Activated CD8-positive, alpha-beta memory T cell treated with anti-CD3 and anti-CD28 coated beads, Interleukin-2, amount 50 U/mL, for 1 hour (primary cell): ENCODE results near the gene PHF20.
A peak's percentile ranks its signal among the peaks of the same experiment; 100 is the strongest.
"Not testable (repeated sequence)": the region's sequence is repeated elsewhere in the genome, so short reads cannot be mapped to it uniquely, and the experiment has no call there.

ENCODE experiments used
- DNase-seq: peaks from one replicate; pipeline ENCODE4 v3.0.0-alpha.2; 2020; ENCODE audit errors: extremely low read depth

Gene PHF20

DNA sequence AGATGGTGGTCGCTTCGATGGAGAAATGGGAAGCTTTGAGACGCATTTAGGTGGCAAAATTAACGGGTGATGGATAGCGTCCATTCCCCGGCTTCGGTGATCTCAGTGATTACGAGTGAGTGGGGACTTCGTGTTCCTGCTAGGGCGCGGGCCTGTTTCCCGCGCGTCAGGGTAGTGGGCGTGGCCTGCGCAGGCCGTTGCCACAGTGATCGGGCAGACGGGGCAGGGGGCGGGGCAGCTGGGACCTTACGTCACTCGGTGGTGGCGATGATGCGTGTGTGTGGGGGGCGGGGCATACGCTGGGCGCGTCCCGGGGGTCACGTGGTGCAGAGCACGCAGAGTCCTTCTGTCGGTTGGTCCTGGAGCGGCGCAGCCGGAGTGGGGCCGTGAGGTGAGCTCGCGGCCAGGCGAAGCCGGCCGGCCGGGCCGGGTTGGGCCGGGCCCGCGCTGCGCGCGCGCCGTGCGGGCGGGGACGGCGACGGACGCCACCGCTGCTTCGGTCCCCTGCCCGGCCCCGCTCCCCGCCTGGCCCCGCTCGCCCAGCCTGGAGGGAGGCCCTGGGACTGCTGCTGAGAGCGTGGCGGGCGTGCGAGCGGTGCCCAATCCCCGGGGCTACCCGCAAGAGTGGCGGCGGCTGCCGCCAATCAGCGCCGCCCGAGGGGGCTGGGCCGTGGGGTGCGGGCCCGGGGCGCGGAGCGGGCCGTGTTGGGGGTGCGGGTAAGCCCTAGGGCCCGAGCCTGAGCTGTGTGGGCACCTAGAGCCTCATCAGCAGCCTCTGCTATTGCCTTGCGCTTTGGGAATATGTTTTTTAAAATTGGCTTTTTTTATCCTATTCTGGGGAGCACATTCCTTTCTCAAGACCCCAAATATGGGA lies at the start of gene PHF20:
PHF20 (plus strand) TSS at position 327 of the 874 bp plus-strand sequence. CDS start 29,508 bp downstream, outside the sequence.
- DNase-seq = peak; percentile 99

DNA sequence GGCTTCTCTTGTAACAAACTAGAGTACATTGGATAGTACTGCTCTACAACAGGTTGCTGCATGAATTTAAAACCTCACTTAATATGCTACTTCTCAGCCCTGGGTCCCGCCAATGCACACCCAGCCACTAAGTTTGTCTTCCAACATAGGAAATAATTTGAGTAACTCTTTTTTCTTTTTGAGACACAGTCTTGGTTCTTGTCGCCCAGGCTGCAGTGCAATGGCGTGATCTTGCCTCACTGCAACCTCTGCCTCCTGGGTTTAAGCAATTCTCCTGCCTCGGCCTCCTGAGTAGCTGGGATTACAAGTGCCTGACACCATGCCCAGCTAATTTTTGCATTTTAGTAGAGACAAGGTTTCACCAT lies 48.6 kb upstream of the PHF20 start:
- not testable (repeated sequence) for DNase-seq

DNA sequence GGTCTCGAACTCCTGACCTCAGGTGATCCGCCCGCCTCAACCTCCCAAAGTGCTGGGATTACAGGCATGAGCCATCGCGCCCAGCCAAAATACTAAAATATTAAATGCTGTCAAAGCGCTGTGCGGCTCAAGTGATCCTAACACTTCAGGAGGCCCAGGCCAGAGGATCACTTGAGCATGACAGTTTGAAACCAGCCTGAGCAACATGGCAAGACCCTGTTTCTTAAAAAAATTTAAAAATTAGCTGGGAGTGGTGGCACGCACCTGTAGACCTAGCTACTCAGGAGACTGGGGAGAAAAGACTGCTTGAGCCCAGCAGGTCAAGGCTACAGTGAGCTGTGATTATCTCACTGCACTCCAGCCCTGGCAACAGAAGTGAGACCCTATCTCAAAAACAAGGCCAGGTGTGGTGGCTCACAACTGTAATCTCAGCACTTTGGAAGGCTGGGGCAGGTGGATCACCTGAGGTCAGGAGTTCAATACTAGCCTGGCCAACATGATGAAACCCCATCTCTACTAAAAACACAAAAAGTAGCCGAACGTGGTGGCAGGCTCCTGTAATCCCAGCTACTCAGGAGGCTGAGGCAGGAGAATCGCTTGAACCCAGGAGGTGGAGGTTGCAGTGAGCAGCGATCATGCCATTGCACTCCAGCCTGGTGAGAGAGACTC lies 48.0 kb upstream of the PHF20 start:
- DNase-seq = not testable (repeated sequence)

GRCh38 chr20:35724321-35725230 lies 47.2 kb upstream of the PHF20 start:
- DNase-seq = no peak

DNA sequence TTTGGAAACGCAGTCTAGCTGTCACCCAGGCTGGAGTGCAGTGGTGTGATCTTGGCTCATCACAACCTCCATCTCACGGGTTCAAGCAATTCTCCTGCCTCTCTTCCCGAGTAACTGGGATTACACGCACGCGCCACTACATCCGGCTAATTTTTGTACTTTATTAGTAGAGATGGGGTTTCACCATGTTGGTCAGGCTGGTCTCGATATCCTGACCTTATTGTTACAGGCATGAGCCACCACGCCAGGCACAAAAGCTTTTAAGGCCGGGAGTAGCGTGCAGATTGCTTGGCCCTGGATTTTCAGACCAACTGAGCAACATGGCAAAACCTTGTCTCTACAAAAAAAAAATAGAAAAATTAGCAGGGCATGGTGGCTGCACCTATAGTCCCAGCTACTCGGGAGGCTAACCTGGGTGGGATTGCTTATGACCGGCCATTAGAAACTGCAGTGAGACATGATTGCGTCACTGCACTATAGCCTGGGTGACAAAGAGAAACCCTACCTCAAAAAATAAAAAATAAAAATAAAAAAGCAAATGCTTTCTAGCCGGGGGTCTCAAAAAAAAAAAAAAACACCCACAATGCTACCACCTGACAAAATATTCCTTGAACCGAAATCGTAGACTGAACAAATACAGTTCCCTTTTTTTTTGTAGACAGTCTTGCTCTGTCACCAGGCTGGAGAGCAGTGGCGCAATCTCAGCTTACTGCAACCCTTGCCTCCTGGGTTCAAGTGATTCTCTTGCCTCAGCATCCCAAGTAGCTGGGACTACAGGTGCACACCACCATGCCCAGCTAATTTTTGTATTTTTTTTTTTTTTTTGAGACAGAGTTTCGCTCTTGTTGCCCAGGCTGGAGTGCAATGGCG lies 44.7 kb upstream of the PHF20 start:
- DNase-seq = no peak

DNA sequence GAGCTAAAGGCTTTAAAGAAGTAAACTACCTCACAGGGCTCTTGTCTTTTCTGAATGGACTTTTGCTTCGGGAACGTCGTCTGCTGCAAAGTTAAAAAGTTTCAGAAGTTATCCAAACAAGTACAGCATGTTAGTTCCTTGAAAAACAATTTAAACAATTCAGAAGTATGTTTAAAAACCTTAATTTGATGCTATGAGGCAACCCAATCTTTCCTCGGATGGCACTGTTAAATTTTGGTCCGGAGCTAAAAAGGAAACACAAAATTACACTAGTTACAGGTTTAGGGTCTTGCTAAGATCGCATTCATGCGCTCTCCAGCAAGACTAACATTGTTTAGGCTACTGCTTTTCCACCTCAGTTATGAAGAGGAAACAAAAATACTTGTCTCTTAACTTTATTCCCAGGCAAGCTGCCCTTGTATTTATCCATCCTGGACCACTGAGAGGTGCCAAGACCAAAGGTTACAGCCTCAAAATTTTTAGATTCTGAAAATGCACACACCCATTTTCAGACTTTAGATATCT lies 42.5 kb upstream of the PHF20 start:
- DNase-seq = no peak

GRCh38 chr20:35729836-35730582 lies 41.8 kb upstream of the PHF20 start:
- DNase-seq = no peak

- no peak for DNase-seq
These were observed 41.0 kb upstream of the PHF20 start for GRCh38 chr20:35730583-35731468.

DNA sequence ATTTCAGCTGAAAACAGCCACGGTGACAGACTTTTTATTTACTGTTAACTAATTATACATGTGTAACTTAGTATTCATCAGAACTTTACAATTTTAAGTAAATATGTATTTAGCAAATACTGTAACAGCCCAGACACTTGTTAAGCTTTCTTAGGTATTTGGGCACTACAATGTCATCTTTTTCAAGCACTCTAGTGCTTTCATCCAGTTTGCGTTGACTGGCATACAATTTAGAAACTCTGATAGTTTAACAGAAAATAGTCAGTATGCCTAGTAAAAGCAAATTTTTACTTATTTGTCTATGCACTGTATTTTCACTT lies 40.4 kb upstream of the PHF20 start:
- DNase-seq = no peak

- DNase-seq = no peak
These were observed 39.8 kb upstream of the PHF20 start for GRCh38 chr20:35731862-35732643.

GRCh38 chr20:35732644-35732982 lies 39.2 kb upstream of the PHF20 start:
- DNase-seq = no peak

DNA sequence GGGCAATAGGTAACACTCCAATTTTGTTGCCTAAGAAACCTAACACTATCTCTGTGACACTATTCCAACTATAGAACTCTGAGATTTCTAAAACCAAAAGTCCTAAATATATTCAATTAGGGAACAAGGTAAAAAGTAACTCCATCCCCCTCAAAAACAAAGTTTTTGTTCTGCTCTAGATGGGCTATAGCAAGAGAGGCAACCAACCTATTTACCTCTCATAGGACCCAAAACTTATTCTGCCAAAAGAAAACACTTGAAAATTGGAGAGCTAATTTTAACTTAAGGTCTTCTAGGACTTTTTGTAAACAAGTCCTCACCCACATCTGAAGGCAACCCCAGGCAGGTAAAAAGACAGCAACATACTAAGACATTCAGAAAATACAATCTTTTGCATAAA lies 37.4 kb upstream of the PHF20 start:
- no peak for DNase-seq

GRCh38 chr20:35734777-35735649 lies 36.8 kb upstream of the PHF20 start:
- no peak for DNase-seq

- no peak for DNase-seq
These were observed 35.9 kb upstream of the PHF20 start for GRCh38 chr20:35735826-35736470.

DNA sequence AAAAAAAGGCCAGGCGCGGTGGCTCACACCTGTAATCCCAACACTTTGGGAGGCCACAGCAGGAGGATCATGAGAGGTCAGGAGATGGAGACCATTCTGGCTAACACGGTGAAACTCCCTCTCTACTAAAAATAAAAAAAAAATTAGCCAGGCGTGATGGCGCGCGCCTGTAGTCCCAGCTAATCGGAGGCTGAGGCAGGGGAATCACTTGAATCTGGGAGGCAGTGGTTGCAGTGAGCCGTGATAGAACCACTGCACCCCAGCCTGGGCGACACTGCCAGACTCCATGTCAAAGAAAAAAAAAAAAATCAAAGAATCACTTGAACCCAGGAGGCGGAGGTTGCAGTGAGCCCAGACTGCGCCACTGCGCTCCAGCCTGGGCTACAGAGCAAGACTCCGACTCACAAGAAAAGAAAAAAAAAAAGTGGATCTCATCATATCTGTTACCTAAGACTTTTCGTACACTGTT lies 33.9 kb upstream of the PHF20 start:
- no peak for DNase-seq

GRCh38 chr20:35738410-35739179 lies 33.2 kb upstream of the PHF20 start:
- DNase-seq = no peak
